ENCODE results near the gene TTC36. TPM values are rescaled to one million over a fixed set of nuclear protein-coding genes. Genes with fewer than 3 reads are reported as not detected.
A peak's percentile ranks its signal among the peaks of the same experiment; 100 is the strongest.

Gene TTC36
- total RNA-seq, 2 experiments from 2014 or later = 0.36 to 0.43 TPM

DNA sequence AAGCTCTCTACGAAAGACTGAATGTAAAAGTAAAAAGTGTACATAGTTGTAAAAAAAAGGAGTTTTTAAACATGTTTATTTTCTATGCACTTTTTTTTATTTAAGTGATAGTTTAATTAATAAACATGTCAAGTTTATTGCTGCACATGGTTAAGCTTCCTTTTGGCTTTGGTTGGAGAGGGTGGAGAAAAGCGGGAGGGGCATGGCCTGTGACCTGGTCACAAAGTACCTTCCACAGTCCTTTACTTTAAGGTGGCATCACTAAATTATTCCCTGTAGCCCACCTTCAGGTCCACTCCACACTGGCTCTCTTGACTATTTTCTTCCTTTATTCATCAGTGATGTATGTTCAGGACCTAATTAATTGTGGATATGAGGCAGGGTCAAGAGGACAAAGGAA lies 586 bp upstream of the TTC36 start:
- ATAC-seq (no peak), DNase-seq (no peak)
- TF ChIP-seq, protein P1, sequence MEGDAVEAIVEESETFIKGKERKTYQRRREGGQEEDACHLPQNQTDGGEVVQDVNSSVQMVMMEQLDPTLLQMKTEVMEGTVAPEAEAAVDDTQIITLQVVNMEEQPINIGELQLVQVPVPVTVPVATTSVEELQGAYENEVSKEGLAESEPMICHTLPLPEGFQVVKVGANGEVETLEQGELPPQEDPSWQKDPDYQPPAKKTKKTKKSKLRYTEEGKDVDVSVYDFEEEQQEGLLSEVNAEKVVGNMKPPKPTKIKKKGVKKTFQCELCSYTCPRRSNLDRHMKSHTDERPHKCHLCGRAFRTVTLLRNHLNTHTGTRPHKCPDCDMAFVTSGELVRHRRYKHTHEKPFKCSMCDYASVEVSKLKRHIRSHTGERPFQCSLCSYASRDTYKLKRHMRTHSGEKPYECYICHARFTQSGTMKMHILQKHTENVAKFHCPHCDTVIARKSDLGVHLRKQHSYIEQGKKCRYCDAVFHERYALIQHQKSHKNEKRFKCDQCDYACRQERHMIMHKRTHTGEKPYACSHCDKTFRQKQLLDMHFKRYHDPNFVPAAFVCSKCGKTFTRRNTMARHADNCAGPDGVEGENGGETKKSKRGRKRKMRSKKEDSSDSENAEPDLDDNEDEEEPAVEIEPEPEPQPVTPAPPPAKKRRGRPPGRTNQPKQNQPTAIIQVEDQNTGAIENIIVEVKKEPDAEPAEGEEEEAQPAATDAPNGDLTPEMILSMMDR (IDR thresholded peaks at IDR 0.05) = no peak
- intact Hi-C loops (cut with micrococcal nuclease) = loop anchor here (5.0 kb wide), 1 partner anchor 41 kb away; the partner anchor contains the start of gene IFT46
- no peak overlapping the region for H3K4me3 Mint-ChIP-seq
- no peaks in the 10 kb centered on the region for H3K9me3 Mint-ChIP-seq
- ChIA-PET POLR2A (no interaction called here), CTCF (interaction anchor here (1.1 kb wide), 1 partner anchor 11 kb away, joined by 3 read pairs; no protein-coding TSS in a partner anchor)
- H3K4me1 Mint-ChIP-seq (ENCODE audit: low read depth) = peaks cover 21% of the 10 kb centered on the region
- no peaks in the 10 kb centered on the region for H3K27me3 Mint-ChIP-seq
- no peak overlapping the region for H3K27ac Mint-ChIP-seq
- H3K36me3 Mint-ChIP-seq (ENCODE audit: low read depth) = peaks cover 7% of the 10 kb centered on the region

DNA sequence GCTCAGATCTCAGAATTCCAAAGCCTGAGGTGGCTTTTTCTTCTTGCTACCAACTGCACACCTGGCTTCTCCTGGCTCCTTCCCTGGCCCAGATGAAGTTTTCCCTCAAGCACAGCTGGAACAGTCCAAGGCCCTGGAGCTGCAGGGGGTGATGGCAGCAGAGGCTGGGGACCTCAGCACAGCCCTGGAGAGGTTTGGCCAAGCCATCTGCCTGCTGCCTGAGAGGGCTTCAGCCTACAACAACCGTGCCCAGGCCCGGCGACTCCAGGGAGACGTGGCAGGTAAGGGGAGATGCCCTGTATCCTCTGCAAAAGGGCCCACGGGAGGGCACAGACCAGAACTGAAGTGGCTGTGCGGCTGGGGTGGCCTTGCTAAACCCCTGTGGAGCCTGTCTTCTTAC lies 1.2 kb downstream of the TTC36 start:
- TF ChIP-seq, protein P1 (IDR thresholded peaks at IDR 0.05) = no peak
- ATAC-seq (no peak), DNase-seq (no peak)
- no peaks in the 10 kb centered on the region for H3K27me3 Mint-ChIP-seq
- no peak overlapping the region for H3K4me3 Mint-ChIP-seq
- H3K27ac Mint-ChIP-seq = no peak overlapping the region
- ChIA-PET POLR2A (interaction anchor here (0.8 to 1.6 kb wide), 3 partner anchors 20 to 164 kb away, joined by 4 to 7 read pairs (median 4); no protein-coding TSS in a partner anchor), CTCF (no interaction called here)
- intact Hi-C loops (cut with micrococcal nuclease) = loop anchor here (5.0 kb wide), 1 partner anchor 39 kb away; the partner anchor contains the start of gene IFT46
- no peaks in the 10 kb centered on the region for H3K9me3 Mint-ChIP-seq
- peaks cover 28% of the 10 kb centered on the region for H3K4me1 Mint-ChIP-seq (ENCODE audit: low read depth)
- peaks cover 2% of the 10 kb centered on the region for H3K36me3 Mint-ChIP-seq (ENCODE audit: low read depth)

DNA sequence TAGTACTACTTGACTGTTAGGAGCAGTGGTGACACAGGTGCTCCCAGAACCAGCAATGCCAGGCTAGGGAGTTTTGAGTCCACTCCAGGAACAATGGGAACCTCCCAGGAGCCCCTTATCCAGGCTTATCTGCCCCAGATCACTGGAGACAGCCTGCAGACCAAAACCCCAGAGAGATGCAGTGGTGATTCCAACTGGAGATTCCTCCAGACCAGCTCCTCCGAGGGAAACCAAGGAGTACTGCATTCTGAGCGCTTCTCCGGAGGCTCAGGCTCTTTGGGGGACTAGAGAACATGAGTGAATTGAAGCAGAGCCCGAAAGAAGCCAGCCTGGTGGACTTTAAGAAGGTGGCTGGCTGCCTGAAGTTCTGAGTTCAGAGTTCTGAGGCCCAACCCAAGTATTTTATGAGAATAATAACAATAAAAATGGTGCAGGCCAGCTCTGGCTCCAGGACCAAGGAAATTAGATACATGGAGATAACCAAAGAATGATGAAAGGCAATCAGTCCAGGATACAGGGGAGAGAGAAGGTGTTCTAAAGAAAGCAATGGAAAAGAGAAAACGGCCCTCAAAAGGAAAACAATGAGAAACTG lies 2.4 kb downstream of the TTC36 start:
- ChIA-PET POLR2A (interaction anchor here (0.6 to 1.1 kb wide), 4 partner anchors 14 to 34 kb away, joined by 3 to 4 read pairs (median 3); no protein-coding TSS in a partner anchor), CTCF (interaction anchor here (0.5 to 1.4 kb wide), 4 partner anchors 42 to 160 kb away, joined by 3 to 6 read pairs (median 4); partner anchors contain the start of gene ARCN1)
- H3K27ac Mint-ChIP-seq = peak overlapping the region; percentile 66

DNA sequence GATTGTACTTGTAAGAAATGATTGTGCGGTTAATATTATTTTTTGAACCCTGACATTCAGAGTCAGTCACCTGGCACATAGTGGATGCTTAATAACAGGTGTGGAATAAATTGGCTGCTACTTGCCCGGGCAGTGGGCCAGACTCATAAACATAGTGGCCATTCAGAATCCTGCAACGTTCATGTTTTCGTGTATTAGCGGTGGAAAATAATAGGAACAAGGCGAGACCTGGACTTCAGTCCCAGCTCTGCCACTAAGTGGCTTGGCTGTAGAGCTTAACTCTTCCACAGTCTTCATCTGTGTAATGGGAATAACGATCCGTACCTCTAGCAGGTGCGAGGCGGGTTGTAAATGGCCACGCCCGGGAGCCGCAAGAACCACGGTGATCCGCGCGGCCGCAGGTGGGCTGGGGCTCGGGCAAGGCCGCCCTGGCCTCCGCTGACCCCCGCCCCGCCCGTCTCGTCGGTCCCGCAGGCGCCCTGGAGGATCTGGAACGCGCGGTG lies 3.0 kb downstream of the TTC36 start:
- no peaks in the 10 kb centered on the region for H3K9me3 Mint-ChIP-seq
- TF ChIP-seq, protein P1 (IDR thresholded peaks at IDR 0.05) = no peak
- H3K4me3 Mint-ChIP-seq = peak overlapping the region; percentile 96
- intact Hi-C loops (cut with micrococcal nuclease) = no loop called here
- POLR2A ChIA-PET = interaction anchor here (0.6 to 1.1 kb wide), 5 partner anchors 14 to 133 kb away, joined by 3 to 4 read pairs (median 3); no protein-coding TSS in a partner anchor
- CTCF ChIA-PET = interaction anchor here (0.5 to 1.4 kb wide), 7 partner anchors 42 to 285 kb away, joined by 3 to 6 read pairs (median 3); partner anchors contain the start of gene ARCN1
- H3K27me3 Mint-ChIP-seq = no peaks in the 10 kb centered on the region
- peaks cover 2% of the 10 kb centered on the region for H3K36me3 Mint-ChIP-seq (ENCODE audit: low read depth)
- H3K4me1 Mint-ChIP-seq (ENCODE audit: low read depth) = peaks cover 28% of the 10 kb centered on the region
- no peak for DNase-seq
- H3K27ac Mint-ChIP-seq = peak overlapping the region; percentile 66
- no peak for ATAC-seq

More for the DNA sequence above, 2.4 kb downstream of the TTC36 start:
- Mint-ChIP-seq H3K4me3 (peak overlapping the region; percentile 96), H3K27me3 (no peaks in the 10 kb centered on the region), H3K4me1 (ENCODE audit: low read depth) (peaks cover 28% of the 10 kb centered on the region), H3K9me3 (no peaks in the 10 kb centered on the region), H3K36me3 (ENCODE audit: low read depth) (peaks cover 2% of the 10 kb centered on the region)
- DNase-seq (no peak), ATAC-seq (no peak)
- intact Hi-C loops (cut with micrococcal nuclease) = loop anchor here (5.0 kb wide), 1 partner anchor 38 kb away; the partner anchor contains the start of gene IFT46
- TF ChIP-seq, protein P1 (IDR thresholded peaks at IDR 0.05) = no peak

Data from activated CD8-positive, alpha-beta T cell treated with anti-CD3 and anti-CD28 coated beads for 36 hours (primary cell).